Measurements from ENCODE around the gene RPS10.

RPS10 gene

DNA sequence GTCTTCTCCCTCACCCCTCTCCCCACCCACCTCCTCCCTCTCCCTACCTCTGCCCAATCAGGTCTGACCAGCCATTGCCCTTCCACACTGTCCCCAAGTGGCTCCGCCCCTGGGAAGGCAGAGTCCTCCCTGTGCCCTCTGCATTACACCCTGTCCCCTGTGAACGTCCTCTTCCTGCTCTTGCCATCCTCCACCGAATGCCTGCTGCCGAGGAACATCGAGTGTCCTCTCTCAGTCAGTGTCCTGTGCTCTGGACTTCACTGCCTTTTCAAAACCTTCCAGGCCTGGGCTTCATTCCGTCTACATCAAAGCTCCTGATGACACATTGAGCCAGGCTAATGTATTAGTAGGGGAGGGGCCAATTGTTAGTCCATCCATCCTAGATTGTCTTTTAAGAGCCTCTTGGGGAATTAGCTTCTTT is 36.7 kb upstream of the RPS10 start:
- no peaks in the 10 kb centered on the region for H3K36me3 ChIP-seq
- H3K27me3 ChIP-seq = no peaks in the 10 kb centered on the region
- TF ChIP-seq, protein P1, sequence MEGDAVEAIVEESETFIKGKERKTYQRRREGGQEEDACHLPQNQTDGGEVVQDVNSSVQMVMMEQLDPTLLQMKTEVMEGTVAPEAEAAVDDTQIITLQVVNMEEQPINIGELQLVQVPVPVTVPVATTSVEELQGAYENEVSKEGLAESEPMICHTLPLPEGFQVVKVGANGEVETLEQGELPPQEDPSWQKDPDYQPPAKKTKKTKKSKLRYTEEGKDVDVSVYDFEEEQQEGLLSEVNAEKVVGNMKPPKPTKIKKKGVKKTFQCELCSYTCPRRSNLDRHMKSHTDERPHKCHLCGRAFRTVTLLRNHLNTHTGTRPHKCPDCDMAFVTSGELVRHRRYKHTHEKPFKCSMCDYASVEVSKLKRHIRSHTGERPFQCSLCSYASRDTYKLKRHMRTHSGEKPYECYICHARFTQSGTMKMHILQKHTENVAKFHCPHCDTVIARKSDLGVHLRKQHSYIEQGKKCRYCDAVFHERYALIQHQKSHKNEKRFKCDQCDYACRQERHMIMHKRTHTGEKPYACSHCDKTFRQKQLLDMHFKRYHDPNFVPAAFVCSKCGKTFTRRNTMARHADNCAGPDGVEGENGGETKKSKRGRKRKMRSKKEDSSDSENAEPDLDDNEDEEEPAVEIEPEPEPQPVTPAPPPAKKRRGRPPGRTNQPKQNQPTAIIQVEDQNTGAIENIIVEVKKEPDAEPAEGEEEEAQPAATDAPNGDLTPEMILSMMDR (IDR thresholded peaks at IDR 0.05; ENCODE audit: low read depth, low read length) = no peak
- peak overlapping the region; percentile 40 for H3K4me3 ChIP-seq (ENCODE audit: low read depth, low read length)
- peaks cover 4% of the 10 kb centered on the region; the same call in 1 of the 2 replicates for H3K4me1 ChIP-seq
- H3K9me3 ChIP-seq = no peaks in the 10 kb centered on the region
- DNase-seq = peak; percentile 59

DNA sequence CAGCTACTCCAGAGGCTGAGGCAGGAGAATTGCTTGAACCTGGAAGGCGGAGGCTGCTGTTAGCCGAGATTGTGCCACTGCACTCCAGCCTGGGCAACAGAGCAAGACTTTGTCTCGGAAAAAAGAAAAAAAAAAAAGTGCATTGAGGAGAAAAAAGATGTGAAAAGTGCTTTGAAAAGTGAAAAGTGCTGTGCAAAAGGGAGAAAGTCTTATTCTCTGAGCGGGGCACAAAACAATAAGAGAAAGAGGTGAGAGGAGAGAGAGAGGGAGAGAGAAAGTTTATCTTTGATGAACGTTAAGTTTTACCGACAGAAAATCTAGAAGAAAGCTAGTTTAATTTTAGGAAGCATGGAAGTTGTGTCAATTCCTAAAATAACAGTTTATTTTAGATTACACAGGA is 36.1 kb upstream of the RPS10 start:
- Histone ChIP-seq H3K36me3 (no peaks in the 10 kb centered on the region), H3K27me3 (no peaks in the 10 kb centered on the region), H3K4me1 (peaks cover 4% of the 10 kb centered on the region; the same call in 1 of the 2 replicates), H3K4me3 (ENCODE audit: low read depth, low read length) (no peak overlapping the region), H3K9me3 (no peaks in the 10 kb centered on the region)
- DNase-seq = no peak
- TF ChIP-seq, protein P1 (IDR thresholded peaks at IDR 0.05; ENCODE audit: low read depth, low read length) = no peak

- TF ChIP-seq, protein P1 (IDR thresholded peaks at IDR 0.05; ENCODE audit: low read depth, low read length) = no peak
- DNase-seq = no peak
- peaks cover 4% of the 10 kb centered on the region; the same call in 1 of the 2 replicates for H3K4me1 ChIP-seq
Observed at GRCh38 chr6:34460796-34461507, 35.1 kb upstream of the RPS10 start.

GRCh38 chr6:34459899-34460593 is 34.2 kb upstream of the RPS10 start:
- no peaks in the 10 kb centered on the region for H3K9me3 ChIP-seq
- H3K27me3 ChIP-seq = no peaks in the 10 kb centered on the region
- H3K4me3 ChIP-seq (ENCODE audit: low read depth, low read length) = no peak overlapping the region
- TF ChIP-seq, protein P1 (IDR thresholded peaks at IDR 0.05; ENCODE audit: low read depth, low read length) = peak; percentile 82
- DNase-seq = peak; percentile 52
- peaks cover 4% of the 10 kb centered on the region; the same call in 1 of the 2 replicates for H3K4me1 ChIP-seq
- no peaks in the 10 kb centered on the region for H3K36me3 ChIP-seq

More at GRCh38 chr6:34460796-34461507, 35.1 kb upstream of the RPS10 start:
- Histone ChIP-seq H3K9me3 (no peaks in the 10 kb centered on the region), H3K4me3 (ENCODE audit: low read depth, low read length) (no peak overlapping the region), H3K36me3 (no peaks in the 10 kb centered on the region), H3K27me3 (no peaks in the 10 kb centered on the region)

DNA sequence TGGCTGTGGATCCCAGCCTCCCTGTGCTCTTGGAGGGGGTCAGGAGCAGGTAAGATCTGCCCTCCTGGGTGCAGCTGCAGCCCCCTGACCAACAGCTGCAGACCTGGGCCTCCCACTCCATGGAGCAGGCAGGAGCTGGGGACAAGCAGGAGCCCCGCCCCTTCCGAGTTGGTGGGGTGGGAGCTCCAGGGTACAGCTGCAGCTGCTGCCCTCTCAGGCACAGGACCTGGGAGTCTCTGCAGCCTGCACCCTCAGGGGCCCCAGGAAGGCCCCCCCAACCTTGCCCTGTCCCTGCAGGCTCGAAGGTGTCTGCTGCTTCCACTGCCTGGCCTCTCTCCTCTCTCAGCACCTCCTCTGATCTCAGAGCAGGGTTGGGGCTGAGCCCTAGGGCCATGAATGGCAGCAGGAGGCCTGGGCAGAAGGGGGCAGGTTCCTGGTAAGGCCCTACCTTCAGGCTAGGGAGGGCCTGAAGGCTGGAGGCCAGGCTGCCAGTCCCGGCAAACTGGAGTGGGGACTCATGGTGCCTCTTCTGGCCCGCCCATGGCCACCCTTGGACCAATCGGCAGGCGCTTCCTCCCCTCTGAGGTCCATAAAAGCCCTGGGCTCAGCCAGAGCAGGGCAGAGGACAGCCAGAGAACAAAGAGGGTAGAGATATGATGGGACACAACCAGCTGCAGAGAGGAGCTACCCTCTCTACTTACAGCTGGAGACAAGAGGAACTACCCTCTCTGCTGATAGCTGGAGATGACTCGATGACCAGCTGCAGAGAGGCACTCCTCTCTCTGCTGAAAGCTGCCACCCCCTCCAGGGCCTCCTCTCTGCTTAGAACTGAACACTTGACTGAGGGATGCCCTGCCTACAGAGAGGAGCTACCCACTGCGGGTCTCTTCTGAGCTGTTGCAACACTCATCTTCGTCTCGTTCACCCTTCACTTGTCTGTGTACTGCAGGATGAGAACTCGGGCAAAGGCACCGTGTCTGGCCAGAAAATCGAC is 32.2 kb upstream of the RPS10 start:
- H3K9me3 ChIP-seq = no peaks in the 10 kb centered on the region
- peak; percentile 48 for DNase-seq
- H3K4me1 ChIP-seq = peaks cover 4% of the 10 kb centered on the region; the same call in 1 of the 2 replicates
- H3K27me3 ChIP-seq = no peaks in the 10 kb centered on the region
- no peak overlapping the region for H3K4me3 ChIP-seq (ENCODE audit: low read depth, low read length)
- TF ChIP-seq, protein P1 (IDR thresholded peaks at IDR 0.05; ENCODE audit: low read depth, low read length) = no peak
- no peaks in the 10 kb centered on the region for H3K36me3 ChIP-seq
